Islet of Langerhans (tissue), 1 donor: ENCODE measurements around the gene CMYA5.
A peak's percentile ranks its signal among the peaks of the same experiment; 100 is the strongest.
"Not testable (repeated sequence)": the region's sequence is repeated elsewhere in the genome, so short reads cannot be mapped to it uniquely, and the experiment has no call there.

Experiments
- FAIRE-seq: peaks from one replicate; lab custom pipeline; 2011; peaks lifted over from hg19 to GRCh38; lab: Jason Lieb, UNC

The CMYA5 gene

GRCh38 chr5:79689541-79690466 lies at the start of gene CMYA5:
TSS of gene CMYA5 (plus strand) at chr5:79689836. CDS start at chr5:79689908, 72 bp downstream.
- FAIRE-seq, result no peak

- FAIRE-seq, result no peak
These were observed 49.0 kb upstream of the CMYA5 start for GRCh38 chr5:79640571-79641055.

DNA sequence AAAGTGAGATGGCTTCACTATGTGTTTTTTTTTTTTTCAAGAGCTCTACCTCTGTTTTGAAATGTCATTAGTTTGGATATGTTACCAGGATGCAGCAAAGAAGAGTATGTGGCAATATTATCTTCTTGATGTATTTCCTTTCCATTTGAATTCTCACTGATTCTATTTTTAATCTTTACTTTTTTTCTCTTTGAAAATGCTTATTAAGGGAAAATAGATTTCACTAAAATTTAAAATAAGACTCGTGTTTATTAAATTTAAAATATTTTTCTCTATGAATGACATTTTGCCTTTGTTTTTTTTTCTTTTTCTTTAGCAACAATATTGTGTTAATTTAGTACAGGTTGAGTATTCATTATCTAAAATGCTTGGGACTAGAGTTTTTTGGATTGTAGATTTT lies 48.2 kb upstream of the CMYA5 start:
- peak; percentile 77 for FAIRE-seq

DNA sequence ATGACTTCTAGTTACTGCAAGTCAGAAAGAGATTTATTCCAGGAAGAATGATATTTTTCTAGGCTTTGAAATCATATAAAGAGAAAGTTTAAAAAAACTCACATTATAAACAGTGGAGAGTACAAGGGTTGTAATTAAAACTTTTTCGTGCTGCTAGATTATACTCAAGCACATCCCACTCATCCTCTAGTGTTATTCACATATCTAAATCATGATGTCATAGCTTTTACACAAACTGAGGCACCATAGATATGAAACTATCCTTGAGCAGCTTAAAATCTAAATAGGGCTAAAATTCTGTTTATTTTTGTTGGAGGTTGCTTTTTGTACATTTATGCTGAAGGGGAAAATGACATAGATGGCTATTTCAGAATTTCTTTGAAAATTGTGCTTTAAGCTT lies 47.4 kb upstream of the CMYA5 start:
- FAIRE-seq, result no peak

GRCh38 chr5:79653843-79654242 lies 35.8 kb upstream of the CMYA5 start:
- no peak for FAIRE-seq

DNA sequence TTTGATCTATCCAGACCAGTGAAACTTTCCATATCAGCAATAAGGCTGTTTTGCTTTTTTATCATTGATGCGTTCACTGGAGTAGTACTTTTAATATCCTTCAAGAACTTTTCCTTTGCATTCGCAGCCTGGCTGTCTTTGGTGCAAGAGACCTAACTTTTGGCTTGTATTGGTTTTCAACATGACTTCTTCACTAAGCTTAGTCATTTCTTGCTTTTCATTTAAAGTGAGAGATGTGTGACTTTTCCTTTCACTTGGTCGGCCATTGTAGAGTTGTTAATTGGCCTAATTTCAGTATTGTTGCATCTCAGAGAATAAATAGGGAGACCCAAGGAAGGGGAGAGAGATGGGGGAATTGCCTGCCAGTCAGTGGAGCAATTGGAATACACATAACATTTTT lies 26.4 kb upstream of the CMYA5 start:
- FAIRE-seq, result no peak

DNA sequence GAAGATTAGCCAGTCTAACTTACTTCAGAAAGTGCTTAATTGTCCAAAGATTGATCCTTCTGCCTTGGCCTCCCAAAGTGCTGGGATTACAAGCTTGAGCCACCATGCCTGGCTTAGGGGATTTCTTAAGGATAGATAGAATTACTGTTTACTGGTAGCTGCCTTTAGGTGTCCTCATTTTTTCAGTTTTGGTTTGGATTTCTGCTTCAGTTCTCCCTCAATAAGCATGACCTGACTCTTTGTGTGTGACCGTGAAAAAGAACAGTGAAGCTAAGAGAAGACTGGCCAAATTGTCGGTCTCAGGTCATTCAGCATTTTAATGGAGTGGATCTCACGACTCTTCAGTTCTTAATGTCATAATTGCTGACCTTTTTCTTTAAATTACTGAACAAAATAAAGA lies 22.9 kb upstream of the CMYA5 start:
- peak; percentile 60 for FAIRE-seq

- no peak for FAIRE-seq
These were observed 17.2 kb upstream of the CMYA5 start for GRCh38 chr5:79672392-79672791.

DNA sequence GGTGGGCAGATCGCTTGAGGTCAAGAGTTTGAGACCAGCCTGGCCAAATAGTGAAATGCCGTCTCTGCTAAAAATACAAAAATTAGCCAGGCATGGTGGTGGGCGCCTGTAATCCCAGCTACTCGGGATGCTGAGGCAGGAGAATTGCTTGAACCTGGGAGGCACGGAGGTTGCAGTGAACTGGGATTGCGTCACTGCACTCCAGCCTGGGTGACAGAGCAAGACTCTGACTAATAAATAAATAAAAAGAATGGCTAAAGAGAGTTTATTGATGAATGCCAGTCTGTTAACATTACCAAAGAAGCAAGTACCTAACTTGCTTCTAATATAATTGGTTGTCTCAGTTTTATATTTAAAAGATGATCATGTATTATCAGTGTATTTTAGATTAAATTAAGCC lies 13.3 kb upstream of the CMYA5 start:
- FAIRE-seq, result not testable (repeated sequence)

- not testable (repeated sequence) for FAIRE-seq
These were observed 7.5 kb upstream of the CMYA5 start for GRCh38 chr5:79682102-79682501.

DNA sequence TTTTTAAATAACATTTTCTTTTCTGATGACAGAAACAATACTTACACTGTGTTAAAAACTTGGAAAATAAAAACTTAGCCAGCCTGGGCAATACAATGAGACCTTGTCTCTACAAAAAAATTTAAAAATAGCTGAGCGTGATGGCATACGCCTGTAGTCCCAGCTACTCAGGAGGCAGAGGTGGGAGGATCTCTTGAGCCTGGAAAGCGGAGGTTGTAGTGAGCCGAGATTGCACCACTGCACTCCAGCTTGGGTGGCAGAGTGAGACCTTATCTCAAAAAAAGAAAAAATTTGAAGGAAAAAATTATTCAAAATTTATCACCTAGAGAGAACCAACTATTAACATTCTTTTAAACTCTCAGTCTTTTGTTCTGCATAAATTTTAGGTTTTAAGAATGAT lies 4.9 kb upstream of the CMYA5 start:
- no peak for FAIRE-seq

GRCh38 chr5:79685627-79686026 lies 4.0 kb upstream of the CMYA5 start:
- no peak for FAIRE-seq

DNA sequence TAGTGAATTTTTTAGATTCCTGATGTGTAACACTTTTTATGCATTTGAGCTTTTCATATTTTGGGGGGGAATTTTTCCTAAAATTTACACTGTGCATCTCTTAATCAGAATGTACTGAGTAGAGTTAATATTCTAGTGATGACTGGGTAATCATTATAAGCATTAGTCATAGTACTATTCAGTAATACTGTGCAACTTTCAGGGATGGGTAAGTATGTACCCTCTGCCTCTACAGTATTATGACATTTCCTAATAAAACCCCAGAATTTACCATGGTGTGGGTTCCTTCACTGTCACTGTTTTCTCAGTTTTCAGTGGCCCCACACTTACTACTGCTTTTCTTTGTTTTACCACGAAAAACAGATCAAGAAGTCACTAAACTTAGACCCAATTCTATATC lies 2.8 kb upstream of the CMYA5 start:
- no peak for FAIRE-seq

DNA sequence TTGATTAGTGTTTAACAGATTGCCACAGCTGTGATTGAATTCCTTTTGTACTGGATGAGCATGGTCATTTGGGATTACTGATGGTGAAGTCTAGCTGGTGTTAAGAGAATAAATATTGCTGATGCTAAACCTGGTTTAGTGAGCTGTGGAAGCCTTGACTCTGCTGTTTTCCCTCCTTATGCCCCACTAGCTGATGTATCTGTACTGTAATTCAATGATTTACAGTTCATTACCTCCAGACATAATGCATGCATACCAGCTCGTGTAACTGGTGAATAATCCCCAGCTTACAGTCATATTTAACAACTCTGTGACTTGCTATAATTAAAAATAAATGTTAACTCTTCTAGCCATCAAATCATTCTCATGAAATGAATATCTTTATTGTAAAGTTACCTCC lies 1.7 kb upstream of the CMYA5 start:
- FAIRE-seq, result no peak

GRCh38 chr5:79691007-79691406 lies 1.4 kb downstream of the CMYA5 start:
- FAIRE-seq, result no peak

DNA sequence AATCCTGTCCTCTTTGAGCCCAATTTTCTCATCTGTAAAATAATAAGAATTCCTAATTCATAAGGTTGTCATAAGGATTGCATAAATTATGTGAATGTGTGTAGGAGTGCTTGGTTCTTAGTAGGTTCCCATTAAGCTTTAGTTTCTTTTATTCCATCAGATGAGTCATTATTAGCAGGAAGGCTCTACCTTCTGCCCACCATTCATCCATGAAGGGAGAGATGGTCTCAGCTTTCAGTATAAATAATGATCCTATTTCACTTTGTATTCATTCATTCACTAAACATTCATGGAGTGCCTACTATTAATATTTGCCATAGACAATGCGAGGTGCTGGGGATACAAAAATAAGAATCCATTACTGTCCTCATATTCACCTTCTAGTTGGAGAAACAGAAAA lies 3.0 kb downstream of the CMYA5 start:
- no peak for FAIRE-seq

DNA sequence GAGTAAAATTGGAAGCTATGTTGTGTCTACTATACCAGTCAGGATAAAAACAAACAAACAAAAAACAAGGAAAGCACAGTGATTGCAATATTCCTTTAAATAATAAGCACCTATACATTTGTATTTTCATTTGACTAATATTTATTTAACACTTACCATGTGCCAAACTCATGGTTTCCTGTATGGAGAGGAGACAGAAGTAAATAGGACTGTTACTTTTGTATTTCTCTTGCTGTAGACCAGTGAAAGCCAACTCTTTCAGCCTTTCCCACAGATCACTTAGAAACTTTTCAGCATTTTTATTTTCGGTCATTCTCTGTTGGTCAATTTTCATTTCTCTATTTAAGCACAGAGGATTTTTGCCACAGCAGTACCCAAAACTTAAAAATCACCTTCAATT lies 4.5 kb downstream of the CMYA5 start:
- no peak for FAIRE-seq

- no peak for FAIRE-seq
These were observed 5.0 kb downstream of the CMYA5 start for GRCh38 chr5:79694652-79695051.

- FAIRE-seq, result no peak
These were observed 5.9 kb downstream of the CMYA5 start for GRCh38 chr5:79695526-79695925.

DNA sequence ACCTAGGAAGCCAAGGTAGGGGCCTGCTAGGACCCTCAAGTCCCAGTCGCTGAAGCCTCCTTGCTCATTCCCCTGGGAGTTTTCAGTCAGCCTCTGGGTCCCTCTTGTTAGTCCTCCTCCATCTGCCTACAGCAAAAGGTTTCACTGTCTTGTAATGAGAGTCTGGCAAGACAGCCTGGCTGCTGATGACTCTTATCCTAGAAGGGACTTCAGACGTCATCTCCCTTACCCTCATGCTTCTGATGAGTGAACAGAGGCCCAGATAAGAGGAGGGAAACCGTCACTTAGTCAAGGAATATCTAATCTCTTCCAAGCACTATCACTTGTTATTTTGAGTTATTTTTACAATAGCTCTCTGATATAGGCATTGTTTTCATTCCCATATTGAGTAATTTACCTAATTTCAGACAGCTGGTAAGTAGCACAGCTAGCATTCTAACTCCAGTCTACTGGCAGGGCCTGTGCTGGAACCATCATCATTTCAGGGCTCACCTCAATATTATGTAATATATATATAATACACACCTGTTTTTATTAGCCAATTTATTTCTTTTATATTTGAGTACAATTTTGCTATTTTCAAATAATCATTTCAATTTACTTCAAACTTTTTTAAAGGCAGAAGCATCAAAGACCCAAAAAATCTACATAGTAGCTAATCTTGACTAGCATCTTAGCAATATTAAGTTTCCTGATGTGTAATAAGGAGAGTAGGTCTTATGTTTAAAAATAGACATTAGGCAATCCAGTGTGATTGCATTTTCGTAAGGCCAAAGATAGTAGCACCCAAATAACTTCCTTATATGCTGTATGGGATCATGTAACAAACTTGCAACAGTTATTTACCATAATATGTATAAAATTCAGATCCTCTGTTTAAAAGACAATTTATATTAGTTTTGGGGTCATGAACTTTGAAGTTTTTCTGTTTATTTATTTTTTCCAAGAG lies 7.9 kb downstream of the CMYA5 start:
- FAIRE-seq, result no peak

DNA sequence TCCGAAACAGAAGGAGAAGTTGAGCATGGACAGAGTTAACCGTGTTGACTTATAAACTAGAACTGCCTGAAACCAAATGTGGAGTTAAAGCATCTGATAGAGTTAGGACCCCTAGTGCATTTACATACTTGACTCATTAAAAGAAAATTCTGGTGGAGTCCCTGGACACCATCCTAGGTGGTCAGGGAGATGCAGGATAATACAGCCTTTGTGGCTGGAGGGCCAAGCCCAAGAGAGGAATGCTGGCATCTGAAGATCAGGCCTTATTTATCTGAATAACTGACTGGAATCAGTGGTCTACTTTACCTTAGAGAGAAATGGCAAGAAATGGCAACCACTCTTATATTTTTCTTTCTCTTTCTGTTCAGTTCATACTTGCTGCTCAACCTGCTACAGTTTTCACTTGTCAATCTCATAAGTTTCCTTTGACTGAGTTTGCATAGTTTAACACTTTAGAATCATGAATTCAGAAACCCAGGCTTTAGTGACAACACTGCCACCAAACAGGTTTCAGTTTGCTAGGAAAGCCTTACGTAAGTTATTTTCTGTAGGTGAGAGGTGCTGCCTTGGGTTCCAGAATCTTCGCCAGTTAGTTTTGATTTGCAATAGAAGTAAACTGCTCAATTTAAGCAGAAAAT lies 10.2 kb downstream of the CMYA5 start:
- FAIRE-seq, result no peak

- no peak for FAIRE-seq
These were observed 13.2 kb downstream of the CMYA5 start for GRCh38 chr5:79702606-79703380.
